HepG2 (cell line): ENCODE measurements around the gene PRR36. TPM values are rescaled to one million over a fixed set of nuclear protein-coding genes. Genes with fewer than 3 reads are reported as not detected.

Experiments used
- ARNTL ChIP-seq: sonication (generic); formaldehyde crosslinking; IDR thresholded peaks from 2 replicates; pipeline ENCODE4 v1.4.0; 2020; ENCODE audit warnings: mild to moderate bottlenecking, missing genetic modification reagents
- ASH2L ChIP-seq: fragments of 300-600, 200-600 bp; sonication (generic); IDR thresholded peaks from 2 replicates; pipeline ENCODE4 v1.7.0; 2017; ENCODE audit warnings: low read depth, mild to moderate bottlenecking, moderate library complexity, mixed read lengths, low read length; ENCODE audit not compliant: insufficient read length
- CEBPZ ChIP-seq: IDR thresholded peaks from 2 replicates; pipeline ENCODE4 v1.6.1; 2012; ENCODE audit warnings: low read length, improper control_type of control experiment
- HOXA3 ChIP-seq: sonication (generic); formaldehyde crosslinking; IDR thresholded peaks from 2 replicates; pipeline ENCODE4 v1.5.0; 2020; ENCODE audit warnings: missing genetic modification reagents
- KDM1A ChIP-seq: IDR thresholded peaks from 2 replicates; pipeline ENCODE4 v1.6.1; 2016; ENCODE audit warnings: missing compliant biosample characterization
- KLF12 ChIP-seq: sonication (generic); formaldehyde crosslinking; IDR thresholded peaks from 2 replicates; pipeline ENCODE4 v1.4.0; 2020; ENCODE audit warnings: missing genetic modification reagents, borderline replicate concordance
- MED13 ChIP-seq: sonication (generic); formaldehyde crosslinking; IDR thresholded peaks from 2 replicates; pipeline ENCODE4 v1.5.0; 2020; ENCODE audit warnings: missing genetic modification reagents
- NFIB ChIP-seq: sonication (generic); formaldehyde crosslinking; IDR thresholded peaks from 2 replicates; pipeline ENCODE4 v1.9.0; 2021; ENCODE audit warnings: missing genetic modification reagents, mild to moderate bottlenecking, borderline replicate concordance
- SATB2 ChIP-seq: sonication (generic); formaldehyde crosslinking; IDR thresholded peaks from 2 replicates; pipeline ENCODE4 v1.5.0; 2020; ENCODE audit warnings: missing genetic modification reagents
- STAT5B ChIP-seq: sonication (generic); formaldehyde crosslinking; IDR thresholded peaks from 2 replicates; pipeline ENCODE4 v1.4.0; 2020; ENCODE audit warnings: missing genetic modification reagents
- THAP11 ChIP-seq: IDR thresholded peaks from 2 replicates; pipeline ENCODE4 v1.6.1; 2016; ENCODE audit warnings: missing biosample characterization, missing genetic modification reagents
- THYN1 ChIP-seq: sonication (generic); formaldehyde crosslinking; IDR thresholded peaks from 2 replicates; pipeline ENCODE4 v1.8.1; 2023; ENCODE audit warnings: low read depth, mild to moderate bottlenecking, moderate library complexity, missing genetic modification reagents, borderline replicate concordance
- YEATS2 ChIP-seq: sonication (generic); formaldehyde crosslinking; IDR thresholded peaks from 2 replicates; pipeline ENCODE4 v1.4.0; 2020; ENCODE audit warnings: missing genetic modification reagents, borderline replicate concordance
- ZKSCAN1 ChIP-seq: fragments of 150-350 bp; IDR thresholded peaks from 2 replicates; pipeline ENCODE4 v1.6.1; 2014; ENCODE audit warnings: low read length
- ZNF441 ChIP-seq: sonication (generic); formaldehyde crosslinking; IDR thresholded peaks from 2 replicates; pipeline ENCODE4 v1.7.0; 2021; ENCODE audit warnings: missing genetic modification reagents, borderline replicate concordance
- ZNF572 ChIP-seq: sonication (generic); formaldehyde crosslinking; IDR thresholded peaks from 2 replicates; pipeline ENCODE4 v1.5.1; 2020; ENCODE audit warnings: mild to moderate bottlenecking, missing genetic modification reagents
- ZNF660 ChIP-seq: sonication (generic); formaldehyde crosslinking; IDR thresholded peaks from 2 replicates; pipeline ENCODE4 v1.5.1; 2020; ENCODE audit warnings: mild to moderate bottlenecking, low read depth, missing genetic modification reagents, borderline replicate concordance
- ZNF740 ChIP-seq: sonication (generic); formaldehyde crosslinking; IDR thresholded peaks from 2 replicates; pipeline ENCODE4 v1.4.0; 2020; ENCODE audit warnings: missing genetic modification reagents
- ZNF816 ChIP-seq: sonication (generic); formaldehyde crosslinking; IDR thresholded peaks from 2 replicates; pipeline ENCODE4 v1.8.0; 2022; ENCODE audit warnings: missing genetic modification reagents, mild to moderate bottlenecking, borderline replicate concordance
- ZSCAN20 ChIP-seq: sonication (generic); formaldehyde crosslinking; IDR thresholded peaks from 2 replicates; pipeline ENCODE4 v1.4.0; 2020; ENCODE audit warnings: missing genetic modification reagents, mild to moderate bottlenecking, borderline replicate concordance
- polyA plus RNA-seq, 8 experiments: library from polyadenylated mRNA; depleted of rRNA in 3 of 8; stranded (reverse) in 7 of 8; unstranded in 1 of 8; fragments of >200 nt; fragmentation: Illumina TruSeq in 4 of 8; extraction: Trizol in 4 of 8; gene quantifications; 2 replicates each; pipeline versions ENCODE4 v1.2.1 to v1.2.3, GENCODE V29; 2011 to 2016; ENCODE audit warnings: low read depth in 4 of 8, missing spikeins in 1 of 8, mixed read lengths in 1 of 8; ENCODE audit not compliant: insufficient read depth in 1 of 8
- total RNA-seq, 5 experiments: library from RNA; depleted of rRNA; stranded (reverse); fragments of >200 nt; fragmentation: Illumina TruSeq; extraction: Trizol; gene quantifications; 2 replicates each; pipeline ENCODE4 v1.2.3, GENCODE V29; 2016; ENCODE audit warnings: low read depth in 1 of 5
- TF ChIP-seq, protein P1 (sequence below): sonication (generic); formaldehyde crosslinking; IDR thresholded peaks from 2 replicates; pipeline ENCODE4 v1.4.0; 2020; ENCODE audit warnings: missing genetic modification reagents
- TF ChIP-seq, protein P2 (sequence below): sonication (generic); formaldehyde crosslinking; IDR thresholded peaks from 2 replicates; pipeline ENCODE4 v1.4.0; 2020; ENCODE audit warnings: missing genetic modification reagents, mild to moderate bottlenecking, borderline replicate concordance

PRR36 gene
- total and polyA plus RNA-seq, 2 of the 13 experiments (the other 11 are each of a cell fraction or from before 2014, with no cell fraction given), result 0.07 to 0.17 TPM

- TF ChIP-seq CEBPZ, result no peak
- no peak for TF ChIP-seq ZNF740 (CRISPR knock-in tag)
- peak; percentile 81; the same call in 1 of the 2 replicates for TF ChIP-seq KLF12 (CRISPR knock-in tag)
- peak; percentile 63 for TF ChIP-seq ASH2L
- TF ChIP-seq ZNF572 (CRISPR knock-in tag), result no peak
- no peak for TF ChIP-seq SATB2 (CRISPR knock-in tag)
- TF ChIP-seq, protein P1, sequence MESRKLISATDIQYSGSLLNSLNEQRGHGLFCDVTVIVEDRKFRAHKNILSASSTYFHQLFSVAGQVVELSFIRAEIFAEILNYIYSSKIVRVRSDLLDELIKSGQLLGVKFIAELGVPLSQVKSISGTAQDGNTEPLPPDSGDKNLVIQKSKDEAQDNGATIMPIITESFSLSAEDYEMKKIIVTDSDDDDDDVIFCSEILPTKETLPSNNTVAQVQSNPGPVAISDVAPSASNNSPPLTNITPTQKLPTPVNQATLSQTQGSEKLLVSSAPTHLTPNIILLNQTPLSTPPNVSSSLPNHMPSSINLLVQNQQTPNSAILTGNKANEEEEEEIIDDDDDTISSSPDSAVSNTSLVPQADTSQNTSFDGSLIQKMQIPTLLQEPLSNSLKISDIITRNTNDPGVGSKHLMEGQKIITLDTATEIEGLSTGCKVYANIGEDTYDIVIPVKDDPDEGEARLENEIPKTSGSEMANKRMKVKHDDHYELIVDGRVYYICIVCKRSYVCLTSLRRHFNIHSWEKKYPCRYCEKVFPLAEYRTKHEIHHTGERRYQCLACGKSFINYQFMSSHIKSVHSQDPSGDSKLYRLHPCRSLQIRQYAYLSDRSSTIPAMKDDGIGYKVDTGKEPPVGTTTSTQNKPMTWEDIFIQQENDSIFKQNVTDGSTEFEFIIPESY (CRISPR knock-in tag), result no peak
- TF ChIP-seq THYN1, result no peak
- TF ChIP-seq ZNF441 (CRISPR knock-in tag), result peak; percentile 43
- TF ChIP-seq NFIB (CRISPR knock-in tag), result no peak
- TF ChIP-seq STAT5B (CRISPR knock-in tag), result no peak
- TF ChIP-seq KDM1A (CRISPR knock-in tag), result no peak
- TF ChIP-seq, protein P2, sequence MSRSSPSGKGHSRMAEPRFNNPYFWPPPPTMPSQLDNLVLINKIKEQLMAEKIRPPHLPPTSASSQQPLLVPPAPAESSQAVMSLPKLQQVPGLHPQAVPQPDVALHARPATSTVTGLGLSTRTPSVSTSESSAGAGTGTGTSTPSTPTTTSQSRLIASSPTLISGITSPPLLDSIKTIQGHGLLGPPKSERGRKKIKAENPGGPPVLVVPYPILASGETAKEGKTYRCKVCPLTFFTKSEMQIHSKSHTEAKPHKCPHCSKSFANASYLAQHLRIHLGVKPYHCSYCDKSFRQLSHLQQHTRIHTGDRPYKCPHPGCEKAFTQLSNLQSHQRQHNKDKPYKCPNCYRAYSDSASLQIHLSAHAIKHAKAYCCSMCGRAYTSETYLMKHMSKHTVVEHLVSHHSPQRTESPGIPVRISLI (CRISPR knock-in tag), result peak; percentile 52; the same call in 1 of the 2 replicates
- peak; percentile 89 for TF ChIP-seq THAP11 (CRISPR knock-in tag)
- no peak for TF ChIP-seq ZKSCAN1
- no peak for TF ChIP-seq ZSCAN20 (CRISPR knock-in tag)
- no peak for TF ChIP-seq ZNF660 (CRISPR knock-in tag)
- peak; percentile 91 for TF ChIP-seq HOXA3 (CRISPR knock-in tag)
- peak; percentile 91 for TF ChIP-seq ARNTL (CRISPR knock-in tag)
- TF ChIP-seq MED13, result 0 out of 2 replicates have a peak, but pooled peaks have one; percentile 66
- TF ChIP-seq ZNF816, result no peak
- TF ChIP-seq YEATS2 (CRISPR knock-in tag), result peak; percentile 85; the same call in 1 of the 2 replicates
Measured at GRCh38 chr19:7903244-7904073, 29.3 kb upstream of the PRR36 start, which contains the start of gene MAP2K7 (continued).
